ENCODE data around the gene CMC2.

Gene CMC2

DNA sequence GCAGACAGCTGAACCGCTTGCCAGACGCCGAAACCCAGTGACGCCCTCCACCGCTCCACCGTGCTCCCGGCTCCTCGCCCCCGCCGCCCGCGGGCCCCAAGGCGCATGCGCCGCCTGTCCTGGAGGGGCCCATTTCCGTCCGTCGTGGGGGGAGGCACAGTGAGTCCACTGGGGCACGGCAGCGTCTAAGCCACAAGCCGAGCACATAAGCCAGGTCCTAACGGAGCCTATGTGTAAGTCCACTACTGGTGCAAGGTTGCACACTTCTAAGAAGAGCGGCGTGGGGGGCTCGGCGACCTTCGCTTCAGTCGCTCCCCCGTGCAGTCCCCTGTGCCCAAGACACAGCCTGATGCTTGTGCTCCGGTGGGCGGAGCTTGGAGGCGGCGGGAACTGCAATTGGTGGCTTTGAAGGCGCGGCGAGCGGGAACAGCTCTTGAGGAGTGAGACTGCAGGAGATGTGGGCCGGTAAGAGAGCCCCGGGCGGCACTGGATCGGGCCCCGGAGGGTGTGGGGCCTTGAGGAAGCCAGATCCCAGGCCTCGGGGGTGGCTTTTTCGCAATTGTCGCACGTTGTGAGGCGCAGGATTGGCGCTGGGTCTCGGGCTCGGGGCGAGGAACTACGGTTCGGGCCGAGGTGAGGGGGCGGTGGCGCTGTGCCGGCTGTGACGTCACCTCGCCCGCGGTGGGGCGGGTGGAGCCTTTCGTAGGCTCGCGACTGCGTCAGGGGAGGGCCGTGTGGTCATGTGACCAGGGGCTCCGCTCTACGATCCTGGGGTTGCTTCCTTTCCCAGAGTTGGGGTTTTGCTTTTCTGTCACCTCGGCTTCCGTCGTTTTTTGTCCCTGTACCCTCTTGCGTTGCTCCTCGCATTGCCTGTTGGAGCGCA, at the start of gene CMC2, which contains the start of gene CENPN:
TSS of gene CMC2 (minus strand) at position 73 of the 883 bp plus-strand sequence. CDS start 9,491 bp downstream, outside the sequence.
TSS of gene CENPN (plus strand) at position 402 of the 883 bp plus-strand sequence. CDS start 4,726 bp downstream, outside the sequence.
- no peaks in the 10 kb centered on the region for H3K27me3 ChIP-seq (ENCODE audit: insufficient read depth, poor library complexity, severe bottlenecking)
- DNase-seq (ENCODE audit: low spot score) (peak; percentile 99), ATAC-seq (ENCODE audit: low read depth) (peak; percentile 89)
- H3K4me1 ChIP-seq (ENCODE audit: insufficient read depth, poor library complexity, severe bottlenecking), result peaks cover 15% of the 10 kb centered on the region
- peak within 1 kb of the TSS; percentile 74 for H3K27ac ChIP-seq (ENCODE audit: poor library complexity, severe bottlenecking)
- H3K4me3 ChIP-seq (ENCODE audit: severe bottlenecking), result peak within 1 kb of the TSS; percentile 84
- TF ChIP-seq, protein P1, sequence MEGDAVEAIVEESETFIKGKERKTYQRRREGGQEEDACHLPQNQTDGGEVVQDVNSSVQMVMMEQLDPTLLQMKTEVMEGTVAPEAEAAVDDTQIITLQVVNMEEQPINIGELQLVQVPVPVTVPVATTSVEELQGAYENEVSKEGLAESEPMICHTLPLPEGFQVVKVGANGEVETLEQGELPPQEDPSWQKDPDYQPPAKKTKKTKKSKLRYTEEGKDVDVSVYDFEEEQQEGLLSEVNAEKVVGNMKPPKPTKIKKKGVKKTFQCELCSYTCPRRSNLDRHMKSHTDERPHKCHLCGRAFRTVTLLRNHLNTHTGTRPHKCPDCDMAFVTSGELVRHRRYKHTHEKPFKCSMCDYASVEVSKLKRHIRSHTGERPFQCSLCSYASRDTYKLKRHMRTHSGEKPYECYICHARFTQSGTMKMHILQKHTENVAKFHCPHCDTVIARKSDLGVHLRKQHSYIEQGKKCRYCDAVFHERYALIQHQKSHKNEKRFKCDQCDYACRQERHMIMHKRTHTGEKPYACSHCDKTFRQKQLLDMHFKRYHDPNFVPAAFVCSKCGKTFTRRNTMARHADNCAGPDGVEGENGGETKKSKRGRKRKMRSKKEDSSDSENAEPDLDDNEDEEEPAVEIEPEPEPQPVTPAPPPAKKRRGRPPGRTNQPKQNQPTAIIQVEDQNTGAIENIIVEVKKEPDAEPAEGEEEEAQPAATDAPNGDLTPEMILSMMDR (IDR thresholded peaks at IDR 0.05; ENCODE audit: poor library complexity, severe bottlenecking), result no peak
- H3K36me3 ChIP-seq (ENCODE audit: low read depth), result peaks cover 19% of the 10 kb centered on the region
- H3K9me3 ChIP-seq (ENCODE audit: severe bottlenecking), result no peaks in the 10 kb centered on the region

DNA sequence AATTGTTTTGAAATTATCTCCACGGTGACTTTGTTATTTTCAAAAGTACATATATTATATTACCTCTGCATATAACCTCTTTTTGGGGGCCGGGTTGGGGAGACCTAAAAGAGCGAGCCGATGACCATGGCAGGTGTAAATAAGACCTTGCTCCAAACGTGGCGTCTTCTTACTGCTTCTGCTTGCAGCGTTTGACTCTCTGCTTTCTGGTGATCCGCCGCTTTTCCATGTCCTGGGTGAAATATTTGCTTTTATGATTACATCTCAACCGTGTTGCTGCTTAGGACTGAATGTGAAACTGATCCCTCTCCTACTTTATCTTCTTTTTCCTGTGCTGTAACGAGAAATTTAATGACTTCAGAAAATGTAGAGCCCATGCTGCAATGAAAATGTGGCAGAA, 47.1 kb upstream of the CMC2 start:
- Histone ChIP-seq H3K27ac (ENCODE audit: poor library complexity, severe bottlenecking) (no peak overlapping the region), H3K9me3 (ENCODE audit: severe bottlenecking) (peaks cover 13% of the 10 kb centered on the region), H3K4me3 (ENCODE audit: severe bottlenecking) (no peak overlapping the region), H3K36me3 (ENCODE audit: low read depth) (no peaks in the 10 kb centered on the region), H3K27me3 (ENCODE audit: insufficient read depth, poor library complexity, severe bottlenecking) (no peaks in the 10 kb centered on the region), H3K4me1 (ENCODE audit: insufficient read depth, poor library complexity, severe bottlenecking) (no peaks in the 10 kb centered on the region)
- ATAC-seq (ENCODE audit: low read depth) (no peak), DNase-seq (ENCODE audit: low spot score) (no peak)
- TF ChIP-seq, protein P1 (IDR thresholded peaks at IDR 0.05; ENCODE audit: poor library complexity, severe bottlenecking), result no peak

DNA sequence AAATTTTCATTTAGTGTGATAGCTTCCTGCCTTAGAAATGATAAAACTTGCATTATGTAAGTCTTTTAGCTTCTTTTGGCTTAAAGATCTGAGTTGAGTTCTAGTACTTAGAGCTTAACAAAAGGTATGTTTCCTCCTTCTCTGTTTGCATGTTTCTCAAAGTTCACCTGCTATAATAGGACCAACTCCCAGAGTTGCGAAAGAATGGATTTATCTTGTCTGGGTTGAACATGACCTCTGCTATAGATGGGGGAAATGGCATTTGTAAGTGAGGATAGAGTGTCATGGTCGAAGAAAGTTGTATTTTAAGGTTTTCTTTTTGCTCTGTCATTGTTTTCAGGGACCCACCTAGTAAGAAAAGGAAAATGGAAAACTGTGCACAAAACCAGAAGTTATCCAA, 36.1 kb upstream of the CMC2 start:
- H3K27ac ChIP-seq (ENCODE audit: poor library complexity, severe bottlenecking), result no peak overlapping the region
- H3K4me3 ChIP-seq (ENCODE audit: severe bottlenecking), result no peak overlapping the region
- no peaks in the 10 kb centered on the region for H3K9me3 ChIP-seq (ENCODE audit: severe bottlenecking)
- ATAC-seq (ENCODE audit: low read depth) (no peak), DNase-seq (ENCODE audit: low spot score) (no peak)
- no peaks in the 10 kb centered on the region for H3K4me1 ChIP-seq (ENCODE audit: insufficient read depth, poor library complexity, severe bottlenecking)
- TF ChIP-seq, protein P1 (IDR thresholded peaks at IDR 0.05; ENCODE audit: poor library complexity, severe bottlenecking), result no peak
- no peaks in the 10 kb centered on the region for H3K27me3 ChIP-seq (ENCODE audit: insufficient read depth, poor library complexity, severe bottlenecking)
- peaks cover 70% of the 10 kb centered on the region for H3K36me3 ChIP-seq (ENCODE audit: low read depth)

DNA sequence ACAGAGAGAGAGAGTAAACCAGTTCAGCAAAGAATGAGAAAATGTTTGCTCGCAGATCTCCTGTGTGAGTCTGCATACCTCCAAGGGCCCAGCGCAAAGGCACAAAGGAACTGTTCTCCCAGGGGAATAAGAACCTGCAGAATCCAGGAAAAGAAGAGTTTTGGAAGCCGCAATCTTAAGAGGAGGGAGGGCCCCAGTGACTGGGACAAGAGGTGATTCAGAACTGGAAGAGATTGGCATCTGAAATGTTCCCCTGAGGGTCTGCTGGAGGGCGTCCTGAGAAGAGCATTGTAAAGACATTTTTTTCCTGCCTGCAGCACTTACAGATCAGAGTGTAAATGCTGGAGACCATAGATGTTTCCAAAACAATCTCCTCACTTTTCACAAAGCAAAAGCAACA, 35.0 kb upstream of the CMC2 start:
- Histone ChIP-seq H3K4me1 (ENCODE audit: insufficient read depth, poor library complexity, severe bottlenecking) (peaks cover 3% of the 10 kb centered on the region), H3K36me3 (ENCODE audit: low read depth) (peaks cover 73% of the 10 kb centered on the region), H3K9me3 (ENCODE audit: severe bottlenecking) (no peaks in the 10 kb centered on the region), H3K4me3 (ENCODE audit: severe bottlenecking) (no peak overlapping the region), H3K27ac (ENCODE audit: poor library complexity, severe bottlenecking) (no peak overlapping the region), H3K27me3 (ENCODE audit: insufficient read depth, poor library complexity, severe bottlenecking) (no peaks in the 10 kb centered on the region)
- no peak for ATAC-seq (ENCODE audit: low read depth)
- no peak for DNase-seq (ENCODE audit: low spot score)
- TF ChIP-seq, protein P1 (IDR thresholded peaks at IDR 0.05; ENCODE audit: poor library complexity, severe bottlenecking), result no peak

DNA sequence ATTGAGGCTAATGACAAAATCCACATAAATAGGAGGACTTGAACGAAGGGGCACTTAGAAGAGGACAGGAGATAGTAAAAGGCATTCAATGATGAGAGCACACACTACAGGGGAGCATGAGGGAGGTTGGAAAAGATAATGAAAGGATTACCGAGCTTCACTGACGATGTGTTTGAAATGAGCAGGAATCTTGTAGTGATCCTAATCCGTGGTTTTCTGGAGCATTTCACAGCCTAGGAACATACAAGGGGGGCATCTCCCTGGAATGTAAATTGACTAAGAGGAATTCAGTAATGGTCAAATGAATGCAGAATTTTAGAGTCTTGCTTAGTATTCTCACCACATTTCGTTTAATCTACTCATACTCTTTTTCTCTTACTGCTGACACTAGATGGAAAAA, 34.2 kb upstream of the CMC2 start:
- H3K36me3 ChIP-seq (ENCODE audit: low read depth), result peaks cover 73% of the 10 kb centered on the region

More for the DNA sequence above, 34.2 kb upstream of the CMC2 start:
- Histone ChIP-seq H3K27ac (ENCODE audit: poor library complexity, severe bottlenecking) (no peak overlapping the region), H3K9me3 (ENCODE audit: severe bottlenecking) (no peaks in the 10 kb centered on the region), H3K4me1 (ENCODE audit: insufficient read depth, poor library complexity, severe bottlenecking) (peaks cover 3% of the 10 kb centered on the region), H3K27me3 (ENCODE audit: insufficient read depth, poor library complexity, severe bottlenecking) (no peaks in the 10 kb centered on the region), H3K4me3 (ENCODE audit: severe bottlenecking) (no peak overlapping the region)
- ATAC-seq (ENCODE audit: low read depth) (no peak), DNase-seq (ENCODE audit: low spot score) (no peak)
- TF ChIP-seq, protein P1 (IDR thresholded peaks at IDR 0.05; ENCODE audit: poor library complexity, severe bottlenecking), result no peak
